GM18505 (cell line): ENCODE measurements around the gene C16orf95.

Source experiments
- ATAC-seq: cut with Tn5 transposase; IDR thresholded peaks from one replicate; pipeline ENCODE4 v1.9.1; 2021; ENCODE audit not compliant: unreplicated experiment
- POLR2A ChIP-seq: IDR thresholded peaks from 4 replicates; pipeline ENCODE4 v1.6.1; 2011; ENCODE audit warnings: borderline replicate concordance; ENCODE audit not compliant: insufficient read depth, insufficient read length; ENCODE audit errors: extremely low read depth

C16orf95 gene

GRCh38 chr16:87333581-87334331 is 16.6 kb upstream of the C16orf95 start:
- ATAC-seq, result no peak
- no peak for TF ChIP-seq POLR2A

- no peak for TF ChIP-seq POLR2A
- no peak for ATAC-seq
These were observed 15.9 kb upstream of the C16orf95 start for GRCh38 chr16:87333101-87333500.

GRCh38 chr16:87332150-87332549 is 15.0 kb upstream of the C16orf95 start:
- TF ChIP-seq POLR2A, result no peak
- ATAC-seq, result no peak

- TF ChIP-seq POLR2A, result no peak
- ATAC-seq, result no peak
These were observed 14.1 kb upstream of the C16orf95 start for GRCh38 chr16:87331241-87331801.

- ATAC-seq, result no peak
- no peak for TF ChIP-seq POLR2A
These were observed 13.5 kb upstream of the C16orf95 start for GRCh38 chr16:87330646-87331045.

- TF ChIP-seq POLR2A, result no peak
- no peak for ATAC-seq
These were observed 13.0 kb upstream of the C16orf95 start for GRCh38 chr16:87330257-87330624.

- ATAC-seq, result no peak
- TF ChIP-seq POLR2A, result no peak
These were observed 12.5 kb upstream of the C16orf95 start for GRCh38 chr16:87329436-87330256.

GRCh38 chr16:87328846-87329245 is 11.7 kb upstream of the C16orf95 start:
- no peak for TF ChIP-seq POLR2A
- ATAC-seq, result no peak

GRCh38 chr16:87327798-87328495 is 10.8 kb upstream of the C16orf95 start:
- TF ChIP-seq POLR2A, result no peak
- no peak for ATAC-seq

- no peak for TF ChIP-seq POLR2A
- no peak for ATAC-seq
These were observed 9.0 kb upstream of the C16orf95 start for GRCh38 chr16:87326151-87326571.

- no peak for TF ChIP-seq POLR2A
- ATAC-seq, result no peak
These were observed 8.2 kb upstream of the C16orf95 start for GRCh38 chr16:87325423-87325858.

GRCh38 chr16:87324411-87325275 is 7.5 kb upstream of the C16orf95 start:
- no peak for ATAC-seq
- no peak for TF ChIP-seq POLR2A
